Peyer's patch (tissue), 4 donors: ENCODE results near the gene UBR2.

Experiments
- CTCF ChIP-seq, 6 experiments: fragments of 450-650 bp in 4 of 6; fragments of 200-600 bp in 2 of 6; sonication (generic) in 1 of 6; IDR thresholded peaks; one replicate each; pipeline ENCODE4 v1.5.1; 2017 to 2019; ENCODE audit warnings: antibody characterized with exemption in 6 of 6, mild to moderate bottlenecking in 3 of 6, moderate library complexity in 1 of 6
- POLR2A ChIP-seq, 2 donors: fragments of 450-650 bp; IDR thresholded peaks; one replicate each; pipeline ENCODE4 v1.5.1; 2017; ENCODE audit warnings: antibody characterized with exemption in 2 of 2, mild to moderate bottlenecking in 2 of 2, moderate library complexity in 2 of 2

GRCh38 chr6:42688281-42688680, 124.5 kb downstream of the UBR2 start:
- TF ChIP-seq CTCF (IDR thresholded peaks at IDR 0.05) (no peak), POLR2A (IDR thresholded peaks at IDR 0.05) (no peak)
